ENCODE measurements around the gene ADGRB3. TPM values are rescaled to one million over a fixed set of nuclear protein-coding genes. Genes with fewer than 3 reads are reported as not detected.

Gene ADGRB3
- polyA plus RNA-seq, 3 donors: 0.04 to 0.23 (median 0.05) TPM

- H3K4me1 Mint-ChIP-seq: peaks cover 2% of the 10 kb centered on the region
These were observed 100.8 kb downstream of the ADGRB3 start for GRCh38 chr6:68735866-68736265.

GRCh38 chr6:68737061-68737460 lies 102.0 kb downstream of the ADGRB3 start:
- Mint-ChIP-seq H3K4me3 (no peak overlapping the region), H3K4me1 (peaks cover 4% of the 10 kb centered on the region), H3K27me3 (ENCODE audit: low read depth in 3 of 3) (peaks cover 0 to 2% (median 0%) of the 10 kb centered on the region in 3 donors), H3K9me3 (no peaks in the 10 kb centered on the region), H3K27ac (no peak overlapping the region), H3K36me3 (no peaks in the 10 kb centered on the region)
- Histone ChIP-seq H3K27ac (ENCODE audit: low read depth in 1 of 2, low read length in 2 of 2) (no peak overlapping the region), H2AFZ (ENCODE audit: insufficient read depth, low read depth, low read length, poor library complexity, severe bottlenecking) (no peak overlapping the region), H3K4me2 (replicated peaks; ENCODE audit: extremely low read depth, low read length, poor library complexity, severe bottlenecking) (no peak overlapping the region), H4K20me1 (ENCODE audit: insufficient read depth, low read length) (no peaks in the 10 kb centered on the region), H3K9me3 (replicated peaks in 1 of 2; ENCODE audit: control insufficient read depth in 1 of 2, insufficient read depth in 1 of 2, low read length in 2 of 2) (no peaks in the 10 kb centered on the region), H3K9ac (ENCODE audit: insufficient read depth, low read length, poor library complexity, severe bottlenecking) (no peak overlapping the region), H3K4me1 (ENCODE audit: control insufficient read depth in 1 of 2, insufficient read depth in 2 of 2, low read length in 2 of 2) (peaks cover 3 to 11% of the 10 kb centered on the region in 2 donors), H3K4me3 (replicated peaks in 1 of 3; ENCODE audit: low read depth in 2 of 3, low read length in 3 of 3) (no peak overlapping the region), H3K36me3 (replicated peaks in 1 of 2; ENCODE audit: control insufficient read depth in 1 of 2, insufficient read depth in 2 of 2, low read length in 2 of 2) (no peaks in the 10 kb centered on the region), H3K79me2 (ENCODE audit: insufficient read depth, low read length) (no peaks in the 10 kb centered on the region), H3K27me3 (ENCODE audit: control insufficient read depth in 2 of 2, insufficient read depth in 2 of 2, low read length in 2 of 2) (no peaks in the 10 kb centered on the region)
- DNase-seq: no peak
- intact Hi-C loops (cut with micrococcal nuclease): no loop called here
- no peak for TF ChIP-seq CTCF (IDR thresholded peaks at IDR 0.05)

More at GRCh38 chr6:68735866-68736265, 100.8 kb downstream of the ADGRB3 start:
- Histone ChIP-seq H3K4me1 (ENCODE audit: control insufficient read depth in 1 of 2, insufficient read depth in 2 of 2, low read length in 2 of 2) (peaks cover 0 to 3% of the 10 kb centered on the region in 2 donors), H3K27me3 (ENCODE audit: control insufficient read depth in 2 of 2, insufficient read depth in 2 of 2, low read length in 2 of 2) (no peaks in the 10 kb centered on the region), H4K20me1 (ENCODE audit: insufficient read depth, low read length) (no peaks in the 10 kb centered on the region), H3K9ac (ENCODE audit: insufficient read depth, low read length, poor library complexity, severe bottlenecking) (no peak overlapping the region), H3K36me3 (replicated peaks in 1 of 2; ENCODE audit: control insufficient read depth in 1 of 2, insufficient read depth in 2 of 2, low read length in 2 of 2) (no peaks in the 10 kb centered on the region), H3K9me3 (replicated peaks in 1 of 2; ENCODE audit: control insufficient read depth in 1 of 2, insufficient read depth in 1 of 2, low read length in 2 of 2) (no peaks in the 10 kb centered on the region), H2AFZ (ENCODE audit: insufficient read depth, low read depth, low read length, poor library complexity, severe bottlenecking) (no peak overlapping the region), H3K4me3 (replicated peaks in 1 of 3; ENCODE audit: low read depth in 2 of 3, low read length in 3 of 3) (no peak overlapping the region), H3K4me2 (replicated peaks; ENCODE audit: extremely low read depth, low read length, poor library complexity, severe bottlenecking) (no peak overlapping the region), H3K27ac (ENCODE audit: low read depth in 1 of 2, low read length in 2 of 2) (no peak overlapping the region), H3K79me2 (ENCODE audit: insufficient read depth, low read length) (no peaks in the 10 kb centered on the region)
- Mint-ChIP-seq H3K4me3 (no peak overlapping the region), H3K9me3 (no peaks in the 10 kb centered on the region), H3K36me3 (no peaks in the 10 kb centered on the region), H3K27ac (no peak overlapping the region), H3K27me3 (ENCODE audit: low read depth in 3 of 3) (peaks cover 0 to 2% (median 0%) of the 10 kb centered on the region in 3 donors)
- TF ChIP-seq CTCF (IDR thresholded peaks at IDR 0.05): no peak
- intact Hi-C loops (cut with micrococcal nuclease): no loop called here
- no peak for DNase-seq
